Central memory CD4-positive, alpha-beta T cell (primary cell): ENCODE results near the gene EPB41L5.

ENCODE experiments used
- DNase-seq: peaks from one replicate; pipeline ENCODE4 v3.0.0; 2022

Gene EPB41L5

GRCh38 chr2:120228503-120228902, 215.6 kb downstream of the EPB41L5 start:
- no peak for DNase-seq
